ENCODE data around the gene SCN4A.

DNA sequence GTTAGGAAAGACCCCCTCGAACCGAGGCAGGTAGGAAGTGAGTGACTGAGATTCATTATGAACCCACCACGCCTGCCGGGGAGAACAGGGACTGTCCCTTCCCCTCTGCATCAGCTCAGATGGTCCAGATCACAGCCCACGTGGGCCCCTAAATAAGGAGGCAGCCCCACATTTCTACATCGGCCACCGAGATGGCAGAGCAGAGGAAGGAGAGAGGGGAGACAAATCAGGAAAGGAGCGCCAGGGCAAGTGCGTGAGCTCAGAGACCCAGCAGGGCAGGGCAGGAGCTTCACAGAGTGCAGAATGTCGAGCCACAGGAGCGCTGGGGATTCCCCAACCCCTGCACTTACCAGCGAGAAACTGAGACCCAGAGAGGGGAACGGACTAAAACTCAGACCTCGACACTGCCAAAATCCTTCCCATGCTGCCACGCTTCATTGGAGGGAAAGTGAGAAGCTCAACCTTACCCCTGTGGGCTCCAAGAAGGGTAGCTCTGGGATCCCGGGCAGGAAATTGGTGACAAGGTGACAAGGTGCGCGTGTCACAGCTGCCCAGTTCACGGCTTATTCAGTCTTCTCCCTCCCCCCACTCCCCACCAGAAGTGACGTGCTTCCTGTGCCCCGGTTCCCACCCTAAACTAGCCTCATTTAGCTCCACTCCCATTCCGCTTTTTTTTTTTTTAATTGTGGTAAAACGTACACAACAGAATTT is 47.5 kb upstream of the SCN4A start, which contains the start of gene ICAM2:
- TF ChIP-seq, protein P1, sequence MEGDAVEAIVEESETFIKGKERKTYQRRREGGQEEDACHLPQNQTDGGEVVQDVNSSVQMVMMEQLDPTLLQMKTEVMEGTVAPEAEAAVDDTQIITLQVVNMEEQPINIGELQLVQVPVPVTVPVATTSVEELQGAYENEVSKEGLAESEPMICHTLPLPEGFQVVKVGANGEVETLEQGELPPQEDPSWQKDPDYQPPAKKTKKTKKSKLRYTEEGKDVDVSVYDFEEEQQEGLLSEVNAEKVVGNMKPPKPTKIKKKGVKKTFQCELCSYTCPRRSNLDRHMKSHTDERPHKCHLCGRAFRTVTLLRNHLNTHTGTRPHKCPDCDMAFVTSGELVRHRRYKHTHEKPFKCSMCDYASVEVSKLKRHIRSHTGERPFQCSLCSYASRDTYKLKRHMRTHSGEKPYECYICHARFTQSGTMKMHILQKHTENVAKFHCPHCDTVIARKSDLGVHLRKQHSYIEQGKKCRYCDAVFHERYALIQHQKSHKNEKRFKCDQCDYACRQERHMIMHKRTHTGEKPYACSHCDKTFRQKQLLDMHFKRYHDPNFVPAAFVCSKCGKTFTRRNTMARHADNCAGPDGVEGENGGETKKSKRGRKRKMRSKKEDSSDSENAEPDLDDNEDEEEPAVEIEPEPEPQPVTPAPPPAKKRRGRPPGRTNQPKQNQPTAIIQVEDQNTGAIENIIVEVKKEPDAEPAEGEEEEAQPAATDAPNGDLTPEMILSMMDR (IDR thresholded peaks at IDR 0.05; ENCODE audit: poor library complexity, severe bottlenecking), result no peak
- no peak for TF ChIP-seq TAF1 (IDR thresholded peaks at IDR 0.05; ENCODE audit: low read depth)

Data from neural cell (in vitro differentiated cells).